WTC11 (cell line): ENCODE measurements around the gene SLC24A3. TPM values are rescaled to one million over a fixed set of nuclear protein-coding genes. Genes with fewer than 3 reads are reported as not detected.

Experiments used
- ATAC-seq: fragments of 200-7000 bp; cut with Tn5 transposase; 2 replicates; pipeline ENCODE4 v1.10.0; 2021; ENCODE audit warnings: mild to moderate bottlenecking, moderate library complexity
- CTCF ChIA-PET: fragments of 300-600 bp; sonication (Branson Sonifier 250); formaldehyde crosslinking; loops from one replicate; lab custom pipeline; 2021; ENCODE audit warnings: antibody characterized with exemption; lab: Charles Lee
- POLR2A ChIA-PET: fragments of 350-600 bp; sonication (Branson Sonifier 250); formaldehyde crosslinking; loops from one replicate; lab custom pipeline; 2021; ENCODE audit warnings: antibody characterized with exemption; lab: Charles Lee
- DNase-seq: peaks from one replicate; pipeline ENCODE4 v3.0.0; 2021; ENCODE audit warnings: low spot score
- H3K27ac Mint-ChIP-seq: 2 replicates; pipeline ENCODE4 v1.8.0; 2021; ENCODE audit warnings: mixed read lengths
- H3K27me3 Mint-ChIP-seq: 2 replicates; pipeline ENCODE4 v1.8.0; 2021; ENCODE audit warnings: low read depth, mild to moderate bottlenecking, moderate library complexity, mixed read lengths
- H3K36me3 Mint-ChIP-seq: 2 replicates; pipeline ENCODE4 v1.8.0; 2021; ENCODE audit warnings: mixed read lengths
- H3K4me1 Mint-ChIP-seq: 2 replicates; pipeline ENCODE4 v1.8.0; 2022; ENCODE audit warnings: mixed read lengths
- H3K4me3 Mint-ChIP-seq: 2 replicates; pipeline ENCODE4 v1.8.0; 2021; ENCODE audit warnings: mild to moderate bottlenecking, moderate library complexity, mixed read lengths
- H3K9me3 Mint-ChIP-seq: 2 replicates; pipeline ENCODE4 v1.8.0; 2021; ENCODE audit warnings: mixed read lengths
- AFF4 ChIP-seq: sonication (generic); formaldehyde crosslinking; IDR thresholded peaks from 2 replicates; pipeline ENCODE4 v1.8.1; 2023; ENCODE audit warnings: mild to moderate bottlenecking, missing genetic modification reagents, borderline replicate concordance
- CBFB ChIP-seq: sonication (generic); formaldehyde crosslinking; IDR thresholded peaks from 2 replicates; pipeline ENCODE4 v1.8.1; 2022; ENCODE audit warnings: mild to moderate bottlenecking, low read depth, missing genetic modification reagents
- ELF4 ChIP-seq: sonication (generic); formaldehyde crosslinking; IDR thresholded peaks from 2 replicates; pipeline ENCODE4 v1.8.1; 2022; ENCODE audit warnings: low read depth, mild to moderate bottlenecking, moderate library complexity, missing genetic modification reagents
- ERG ChIP-seq: fragments of 250-450 bp; sonication (Bioruptor Pico); IDR thresholded peaks from 2 replicates; pipeline ENCODE4 v1.8.0; 2021; ENCODE audit warnings: mild to moderate bottlenecking
- ESRRA ChIP-seq: sonication (generic); formaldehyde crosslinking; IDR thresholded peaks from 2 replicates; pipeline ENCODE4 v1.8.1; 2022; ENCODE audit warnings: mild to moderate bottlenecking, missing genetic modification reagents, borderline replicate concordance
- GTF2I ChIP-seq: fragments of 250-450 bp; sonication (Bioruptor Pico); conservative IDR thresholded peaks from 2 replicates; pipeline ENCODE4 v1.4.0; 2021; ENCODE audit warnings: mild to moderate bottlenecking
- HMGXB4 ChIP-seq: sonication (generic); formaldehyde crosslinking; IDR thresholded peaks from 2 replicates; pipeline ENCODE4 v1.8.1; 2023; ENCODE audit warnings: mild to moderate bottlenecking, moderate library complexity, missing genetic modification reagents
- NFE2L1 ChIP-seq: sonication (generic); formaldehyde crosslinking; IDR thresholded peaks from 2 replicates; pipeline ENCODE4 v1.8.1; 2023; ENCODE audit warnings: missing genetic modification reagents
- NR1H2 ChIP-seq: sonication (generic); formaldehyde crosslinking; IDR thresholded peaks from 2 replicates; pipeline ENCODE4 v1.9.0; 2021; ENCODE audit warnings: mild to moderate bottlenecking, moderate library complexity, missing genetic modification reagents
- SOX15 ChIP-seq: fragments of 250-450 bp; sonication (Bioruptor Pico); IDR thresholded peaks from 2 replicates; pipeline ENCODE4 v1.9.0; 2021; ENCODE audit warnings: mild to moderate bottlenecking
- TEAD1 ChIP-seq: sonication (generic); formaldehyde crosslinking; IDR thresholded peaks from 2 replicates; pipeline ENCODE4 v1.8.0; 2022; ENCODE audit warnings: mild to moderate bottlenecking, missing genetic modification reagents
- TEAD4 ChIP-seq: sonication (generic); formaldehyde crosslinking; IDR thresholded peaks from 2 replicates; pipeline ENCODE4 v1.8.0; 2022; ENCODE audit warnings: mild to moderate bottlenecking, missing genetic modification reagents
- ZNF138 ChIP-seq: sonication (generic); formaldehyde crosslinking; conservative IDR thresholded peaks from 2 replicates; pipeline ENCODE4 v1.8.1; 2022; ENCODE audit warnings: mild to moderate bottlenecking, moderate library complexity, missing genetic modification reagents
- ZNF425 ChIP-seq: fragments of 250-450 bp; sonication (Bioruptor Pico); conservative IDR thresholded peaks from 2 replicates; pipeline ENCODE4 v1.9.0; 2021; ENCODE audit warnings: mild to moderate bottlenecking
- total RNA-seq: library from RNA; stranded (reverse); gene quantifications from 3 replicates; pipeline ENCODE4 v1.2.3, GENCODE V29; 2021

SLC24A3 gene
- total RNA-seq, 1 experiment from 2014 or later: 5.7 TPM

GRCh38 chr20:19274001-19274400 is 61.6 kb downstream of the SLC24A3 start (continued):
- TF ChIP-seq AFF4 (no peak), ELF4 (CRISPR knock-in tag) (no peak), GTF2I (CRISPR knock-in tag) (no peak), ESRRA (CRISPR knock-in tag) (no peak), SOX15 (CRISPR knock-in tag) (no peak), NFE2L1 (CRISPR knock-in tag) (no peak)

- CTCF ChIA-PET: interaction anchor here (0.8 to 1.0 kb wide), 2 partner anchors 9 to 77 kb away, joined by 3 to 4 read pairs; no protein-coding TSS in a partner anchor
- no peak for TF ChIP-seq TEAD4 (CRISPR knock-in tag)
- no peak for TF ChIP-seq ZNF138
- TF ChIP-seq ERG: no peak
- TF ChIP-seq, all 79 proteins: peak for 0
- Mint-ChIP-seq H3K27ac (no peak overlapping the region), H3K27me3 (no peaks in the 10 kb centered on the region), H3K36me3 (no peaks in the 10 kb centered on the region), H3K9me3 (no peaks in the 10 kb centered on the region; the same call in 1 of the 2 replicates), H3K4me1 (peaks cover 17% of the 10 kb centered on the region), H3K4me3 (no peak overlapping the region)
- ATAC-seq: no peak
- no peak for DNase-seq
- POLR2A ChIA-PET: interaction anchor here (1.2 kb wide), 1 partner anchor 9 kb away, joined by 3 read pairs; no protein-coding TSS in a partner anchor
These were observed 62.1 kb downstream of the SLC24A3 start for GRCh38 chr20:19274412-19275015.

GRCh38 chr20:19275038-19275629 is 62.7 kb downstream of the SLC24A3 start:
- Mint-ChIP-seq H3K27me3 (no peaks in the 10 kb centered on the region), H3K4me1 (peaks cover 11% of the 10 kb centered on the region), H3K27ac (no peak overlapping the region), H3K4me3 (no peak overlapping the region), H3K36me3 (no peaks in the 10 kb centered on the region), H3K9me3 (no peaks in the 10 kb centered on the region; the same call in 1 of the 2 replicates)
- POLR2A ChIA-PET: no interaction called here
- TF ChIP-seq CBFB (CRISPR knock-in tag) (no peak), ZNF425 (CRISPR knock-in tag) (no peak)
- CTCF ChIA-PET: interaction anchor here (0.8 to 1.0 kb wide), 2 partner anchors 9 to 76 kb away, joined by 3 to 4 read pairs; no protein-coding TSS in a partner anchor
- no peak for DNase-seq
- no peak for ATAC-seq

- Mint-ChIP-seq H3K36me3 (no peaks in the 10 kb centered on the region), H3K27me3 (no peaks in the 10 kb centered on the region), H3K9me3 (no peaks in the 10 kb centered on the region; the same call in 1 of the 2 replicates), H3K27ac (no peak overlapping the region), H3K4me1 (peaks cover 11% of the 10 kb centered on the region), H3K4me3 (no peak overlapping the region)
- DNase-seq (no peak), ATAC-seq (no peak)
- POLR2A ChIA-PET: no interaction called here
- CTCF ChIA-PET: no interaction called here
- no peak for TF ChIP-seq NFE2L1 (CRISPR knock-in tag)
- no peak for TF ChIP-seq NR1H2 (CRISPR knock-in tag)
- TF ChIP-seq HMGXB4 (CRISPR knock-in tag): no peak
- no peak for TF ChIP-seq ZNF138
- no peak for TF ChIP-seq ERG
- no peak for TF ChIP-seq TEAD1
These were observed 63.2 kb downstream of the SLC24A3 start for GRCh38 chr20:19275630-19276071.
